Cardiac septum (tissue), 1 donor: ENCODE measurements around the gene SLC11A2. TPM values are rescaled to one million over a fixed set of nuclear protein-coding genes. Genes with fewer than 3 reads are reported as not detected.

Experiments
- DNase-seq: peaks from one replicate; pipeline ENCODE4 v3.0.0-alpha.2; 2020; ENCODE audit warnings: low spot score
- intact Hi-C: fragments of 100-400 bp; cut with DNase I; formaldehyde crosslinking; loops from one replicate; pipeline ENCODE4 v1.14.0; 2022
- long read RNA-seq: library from polyadenylated mRNA; unstranded; transcript quantifications from one replicate; pipeline ENCODE4 v2.0.0, GENCODE V29; 2021
- total RNA-seq: library from RNA; stranded (reverse); fragmentation: NEBNext Ultra II Directional; extraction: Animal tissue kit (Norgen Biotek cat#: 25700); gene quantifications from one replicate; pipeline ENCODE4 v1.2.1, GENCODE V29; 2021
- donor health status: DM: no; HTN: no; CAD: no.

The SLC11A2 gene
- 22.0 TPM for total RNA-seq
- long read RNA-seq, full-length matches to known transcripts: 14 of 24 reads
- long read RNA-seq, partial matches to known transcripts: 3 of 24 reads
- long read RNA-seq, other reads (novel, unspliced or antisense): 7 of 24 reads

- intact Hi-C loops: loop anchor here (2.0 kb wide), 1 partner anchor 21 kb away; no protein-coding TSS in a partner anchor
- peak; percentile 98 for DNase-seq
Observed at GRCh38 chr12:51025836-51026638, at the start of gene SLC11A2. SLC11A2 (minus strand) TSS chr12:51026384; CDS start chr12:51010728, 15,656 bp downstream.

- intact Hi-C loops: no loop called here
- no peak for DNase-seq
Observed at GRCh38 chr12:51075390-51075789, 49.2 kb upstream of the SLC11A2 start.

- intact Hi-C loops: no loop called here
- no peak for DNase-seq
Observed at GRCh38 chr12:51071663-51072062, 45.5 kb upstream of the SLC11A2 start.

- no peak for DNase-seq
Observed at GRCh38 chr12:51070004-51070403, 43.8 kb upstream of the SLC11A2 start.

GRCh38 chr12:51067771-51068170, 41.6 kb upstream of the SLC11A2 start:
- intact Hi-C loops: no loop called here
- no peak for DNase-seq

More at GRCh38 chr12:51070004-51070403, 43.8 kb upstream of the SLC11A2 start:
- intact Hi-C loops: no loop called here

GRCh38 chr12:51067229-51067628, 41.0 kb upstream of the SLC11A2 start:
- intact Hi-C loops: no loop called here
- no peak for DNase-seq

- no peak for DNase-seq
- intact Hi-C loops: no loop called here
Observed at GRCh38 chr12:51065530-51065929, 39.3 kb upstream of the SLC11A2 start.

GRCh38 chr12:51062631-51063397, 36.6 kb upstream of the SLC11A2 start:
- intact Hi-C loops: no loop called here
- no peak for DNase-seq

GRCh38 chr12:51059086-51059485, 32.9 kb upstream of the SLC11A2 start:
- intact Hi-C loops: no loop called here
- no peak for DNase-seq

- DNase-seq: no peak
- intact Hi-C loops: no loop called here
Observed at GRCh38 chr12:51056242-51056641, 30.1 kb upstream of the SLC11A2 start.

GRCh38 chr12:51055060-51055459, 28.9 kb upstream of the SLC11A2 start:
- intact Hi-C loops: no loop called here
- DNase-seq: no peak

- DNase-seq: no peak
- intact Hi-C loops: no loop called here
Observed at GRCh38 chr12:51051787-51052186, 25.6 kb upstream of the SLC11A2 start.

GRCh38 chr12:51049525-51049924, 23.3 kb upstream of the SLC11A2 start:
- no peak for DNase-seq
- intact Hi-C loops: loop anchor here (2.0 to 5.0 kb wide), 2 partner anchors 33 to 293 kb away; partner anchors contain the start of gene CSRNP2

- intact Hi-C loops: loop anchor here (2.0 to 5.0 kb wide), 2 partner anchors 34 to 294 kb away; partner anchors contain the start of gene CSRNP2
- DNase-seq: no peak
Observed at GRCh38 chr12:51048661-51049251, 22.6 kb upstream of the SLC11A2 start.

GRCh38 chr12:51047655-51048540, 21.7 kb upstream of the SLC11A2 start, which contains the start of gene LETMD1:
LETMD1 (plus strand) TSS chr12:51048327; CDS start chr12:51048357, 30 bp downstream.
- DNase-seq: peak; percentile 97
- intact Hi-C loops: loop anchor here (2.0 to 5.0 kb wide), 3 partner anchors 21 to 294 kb away; partner anchors contain the start of genes CSRNP2 and SLC11A2

- intact Hi-C loops: no loop called here
Observed at GRCh38 chr12:51036279-51036678, 10.1 kb upstream of the SLC11A2 start.

GRCh38 chr12:51033457-51034089, 7.4 kb upstream of the SLC11A2 start:
- intact Hi-C loops: no loop called here
- DNase-seq: no peak

More at GRCh38 chr12:51036279-51036678, 10.1 kb upstream of the SLC11A2 start:
- no peak for DNase-seq

GRCh38 chr12:51033048-51033447, 6.9 kb upstream of the SLC11A2 start:
- no peak for DNase-seq
- intact Hi-C loops: no loop called here
